HG03039 (cell line): Measurements from ENCODE around the gene TGFBR3L.
"Not testable (repeated sequence)": the region's sequence is repeated elsewhere in the genome, so short reads cannot be mapped to it uniquely, and the experiment has no call there.

Experiments used
- ATAC-seq: cut with Tn5 transposase; IDR thresholded peaks from one replicate; pipeline ENCODE4 v1.9.1; 2021; ENCODE audit warnings: mild to moderate bottlenecking, moderate library complexity; ENCODE audit not compliant: unreplicated experiment

TGFBR3L gene

DNA sequence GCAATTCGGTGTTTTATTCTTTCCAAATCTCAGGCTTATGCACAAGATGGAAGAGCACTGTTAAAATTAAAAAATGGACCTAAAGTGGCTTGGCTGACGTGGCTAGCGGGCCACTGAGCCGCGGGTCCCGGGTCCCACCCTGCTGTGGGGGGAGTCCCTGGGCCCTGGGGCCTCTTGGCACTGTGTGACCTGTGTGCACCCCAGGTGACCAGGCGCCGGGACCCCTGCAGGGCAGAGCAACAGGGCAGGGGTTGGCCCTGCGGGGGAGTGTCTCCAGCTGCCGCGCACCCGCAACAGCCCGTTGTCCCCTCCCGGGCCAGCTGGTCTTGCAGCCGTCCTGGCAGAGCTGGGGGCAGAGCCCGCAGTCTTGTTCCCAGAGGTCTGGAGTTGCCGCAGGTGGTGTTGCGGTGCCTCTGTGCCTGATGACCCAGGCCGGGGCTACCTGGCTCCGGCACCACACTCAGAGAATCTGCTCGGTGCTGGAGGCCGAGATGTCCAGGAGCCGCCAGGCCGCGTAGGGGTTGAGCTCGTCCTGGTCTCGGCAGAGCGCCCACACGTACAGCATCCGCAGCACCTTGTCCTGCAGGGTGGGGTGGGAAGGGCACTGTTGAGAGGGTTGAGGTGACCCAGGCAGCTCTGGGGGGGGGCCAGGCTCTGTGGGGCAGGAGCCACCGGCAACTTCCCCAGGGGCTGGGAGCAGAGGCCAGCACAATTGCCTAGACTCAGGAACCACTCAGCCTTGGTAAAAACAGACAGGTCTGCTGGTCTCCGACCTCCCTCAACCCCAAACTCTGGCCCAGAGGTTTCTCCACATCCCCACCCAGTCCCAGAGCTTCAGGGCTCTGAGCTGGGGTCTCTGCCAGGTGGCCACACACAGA lies 12.3 kb downstream of the TGFBR3L start:
- ATAC-seq, result no peak

DNA sequence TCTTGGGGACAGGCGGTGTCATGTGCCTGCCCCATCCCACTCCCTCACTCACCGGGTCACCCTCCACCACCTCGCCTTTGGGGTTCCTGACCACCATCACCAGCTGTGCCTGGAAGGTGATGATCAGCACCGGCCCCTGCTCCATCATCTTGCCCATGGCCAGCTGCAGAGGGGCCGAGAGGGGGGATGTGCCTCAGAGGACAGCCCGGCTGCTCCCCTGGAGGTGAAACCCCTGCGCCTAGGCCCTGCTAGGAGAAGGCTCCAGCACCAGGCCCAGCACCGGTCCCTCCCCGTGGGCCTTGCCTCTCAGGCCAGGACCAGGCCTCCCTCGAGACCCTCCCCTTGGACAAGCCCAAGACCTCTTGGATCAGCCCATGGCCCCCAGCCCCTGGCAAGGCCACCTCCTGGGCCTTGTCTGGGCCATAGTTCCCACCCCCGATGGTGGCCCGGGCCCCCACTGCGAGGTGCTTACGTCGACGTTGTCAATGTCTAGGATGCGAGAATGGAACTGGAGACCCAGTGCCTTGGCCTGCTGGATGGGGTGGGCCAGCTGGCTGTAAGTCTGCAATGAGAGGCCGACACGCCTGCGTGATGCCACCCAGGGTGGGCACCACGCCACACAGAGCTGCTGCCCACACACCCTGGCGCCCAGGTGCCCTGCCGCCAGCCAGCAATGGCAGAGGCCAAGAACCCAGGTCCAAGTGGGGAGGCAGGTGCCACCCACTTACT lies 13.1 kb downstream of the TGFBR3L start:
- no peak for ATAC-seq

DNA sequence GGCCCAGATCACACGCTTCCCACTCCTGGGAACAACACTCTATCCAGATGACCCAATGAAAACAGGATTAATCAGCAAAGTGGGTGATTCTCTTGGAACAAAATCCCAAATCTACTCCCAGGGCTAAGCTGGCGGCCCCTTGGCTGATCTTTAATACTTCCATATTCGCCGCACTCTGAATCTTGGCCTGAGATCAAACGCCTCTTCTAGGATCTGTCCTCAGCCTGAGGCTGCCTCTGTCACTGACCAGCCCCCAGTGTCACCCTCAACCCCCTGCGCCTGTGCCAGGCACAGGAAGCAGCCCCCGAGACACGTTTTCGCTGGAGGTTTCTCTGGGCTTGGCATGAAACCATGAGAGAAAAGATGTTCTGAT lies 13.7 kb downstream of the TGFBR3L start:
- no peak for ATAC-seq

DNA sequence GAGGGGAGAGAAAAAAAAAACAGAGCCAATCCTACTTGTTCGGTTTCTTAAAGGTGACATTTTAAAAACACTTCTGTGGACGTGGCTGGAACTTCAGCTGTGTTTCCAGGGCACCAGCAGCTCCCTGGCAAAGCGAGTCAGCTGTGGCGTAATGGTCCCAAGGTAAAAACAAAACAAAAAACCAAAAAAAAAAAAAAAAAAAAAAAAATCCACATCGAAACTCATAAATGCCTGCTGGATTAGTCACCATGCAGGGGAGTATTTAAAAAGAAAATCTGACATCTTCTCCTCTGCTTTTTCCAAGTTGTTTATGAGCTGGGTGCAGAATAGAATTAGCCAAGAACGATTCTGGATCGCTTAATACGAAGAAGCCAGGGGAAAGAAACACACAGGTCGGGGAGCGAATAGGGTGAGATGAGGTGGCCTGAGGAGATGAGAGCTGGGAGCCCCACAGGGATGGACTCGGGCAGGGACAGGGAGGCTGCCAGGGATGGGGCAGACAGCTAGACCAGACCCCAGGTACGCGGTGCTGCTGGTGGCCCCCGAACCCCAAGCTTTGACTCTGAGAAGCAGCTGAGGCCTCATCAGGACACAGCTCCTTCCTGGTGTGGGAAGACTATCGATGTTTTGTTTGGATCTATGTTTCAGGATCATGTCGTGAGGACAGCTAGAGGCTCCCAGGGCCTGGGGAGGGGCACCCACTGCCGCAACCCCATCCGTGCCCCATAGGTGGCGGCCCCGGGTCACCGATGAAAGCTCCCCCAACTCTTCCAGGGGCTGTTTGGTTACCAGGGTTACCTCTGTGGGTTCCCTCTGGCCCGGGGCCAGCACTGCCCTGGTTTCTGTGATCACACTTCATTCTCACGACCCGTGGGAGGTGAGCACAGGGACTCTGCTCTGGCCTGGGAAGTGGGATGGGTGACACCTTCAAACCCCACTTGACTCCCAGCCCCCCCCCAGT lies 14.4 kb downstream of the TGFBR3L start:
- ATAC-seq, result no peak

DNA sequence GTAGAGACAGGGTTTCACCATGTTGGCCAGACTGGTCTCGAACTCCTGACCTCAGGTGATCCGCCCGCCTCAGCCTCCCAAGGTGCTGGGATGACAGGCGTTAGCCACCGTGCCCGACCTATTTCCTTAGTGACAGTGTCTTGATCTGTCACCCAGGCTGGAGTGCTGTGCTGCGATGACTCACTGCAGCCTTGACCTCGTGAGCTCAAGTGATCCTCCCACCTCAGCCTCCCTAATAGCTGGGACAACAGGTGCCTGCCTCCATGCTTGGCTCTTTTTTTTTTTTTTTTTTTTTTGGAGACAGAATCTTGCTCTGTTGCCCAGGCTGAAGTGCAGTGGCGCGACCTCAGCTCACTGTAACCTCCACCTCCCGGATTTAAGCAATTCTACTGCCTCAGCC lies 15.4 kb downstream of the TGFBR3L start:
- not testable (repeated sequence) for ATAC-seq

DNA sequence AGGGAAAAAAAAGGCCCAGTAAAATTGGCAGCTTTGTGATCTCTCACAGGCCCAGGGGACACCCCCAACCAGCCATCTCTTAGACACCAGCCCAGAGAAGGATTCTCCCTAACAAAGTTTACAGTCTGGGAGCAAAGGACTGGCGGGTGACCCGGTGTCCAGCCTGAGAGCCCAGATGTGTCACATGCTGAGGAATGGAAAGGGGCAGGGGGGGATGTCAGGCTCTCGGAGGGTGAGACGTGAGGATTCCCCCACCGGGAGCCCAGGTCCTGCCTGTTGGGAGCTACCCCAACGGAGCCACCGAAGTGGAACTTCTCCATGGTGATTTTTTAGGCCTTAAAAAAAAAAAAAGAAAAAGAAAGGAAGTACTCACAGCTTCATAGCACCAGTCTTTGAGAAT lies 16.1 kb downstream of the TGFBR3L start:
- no peak for ATAC-seq

DNA sequence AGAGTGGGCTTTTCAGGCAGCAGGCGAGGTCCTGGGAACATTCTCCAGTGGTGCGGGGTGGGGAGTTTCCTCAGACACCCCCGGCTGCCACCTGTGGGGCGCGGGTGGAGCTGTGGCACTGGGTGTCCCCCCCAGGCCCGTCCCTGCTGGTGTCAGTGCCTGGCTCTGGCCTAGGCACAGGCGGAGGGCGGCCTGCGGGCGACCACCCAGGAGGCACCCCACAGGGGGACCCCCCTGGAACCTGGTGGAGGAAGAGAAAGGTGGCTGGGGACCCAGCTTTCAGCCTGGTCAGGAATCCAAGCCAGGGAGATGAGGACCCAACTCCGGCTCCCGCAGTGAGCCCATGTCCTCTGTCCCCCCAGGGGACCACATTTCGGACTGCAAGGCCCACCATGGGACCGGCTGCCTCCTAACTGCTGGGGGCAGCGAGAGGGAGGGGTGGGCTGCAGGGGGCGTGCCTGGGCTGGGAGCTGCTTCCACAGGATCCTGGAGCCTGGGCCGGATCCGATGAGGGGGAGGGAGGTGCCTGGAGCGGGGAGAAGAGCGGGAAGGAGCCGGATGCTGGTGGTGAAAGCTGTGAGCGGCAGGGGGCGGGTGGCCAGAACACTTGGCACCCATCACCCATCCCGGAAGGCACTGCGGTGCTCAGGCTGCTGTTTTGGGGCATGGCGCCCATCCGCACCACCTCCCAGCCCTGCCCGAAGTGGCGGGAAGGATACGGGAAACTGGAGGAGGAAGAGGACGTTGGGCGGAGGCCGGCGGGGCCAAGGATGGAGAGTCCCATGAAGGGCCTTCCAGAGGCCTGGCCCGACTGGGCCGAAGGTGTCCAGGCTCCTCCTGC lies 16.8 kb downstream of the TGFBR3L start:
- no peak for ATAC-seq

DNA sequence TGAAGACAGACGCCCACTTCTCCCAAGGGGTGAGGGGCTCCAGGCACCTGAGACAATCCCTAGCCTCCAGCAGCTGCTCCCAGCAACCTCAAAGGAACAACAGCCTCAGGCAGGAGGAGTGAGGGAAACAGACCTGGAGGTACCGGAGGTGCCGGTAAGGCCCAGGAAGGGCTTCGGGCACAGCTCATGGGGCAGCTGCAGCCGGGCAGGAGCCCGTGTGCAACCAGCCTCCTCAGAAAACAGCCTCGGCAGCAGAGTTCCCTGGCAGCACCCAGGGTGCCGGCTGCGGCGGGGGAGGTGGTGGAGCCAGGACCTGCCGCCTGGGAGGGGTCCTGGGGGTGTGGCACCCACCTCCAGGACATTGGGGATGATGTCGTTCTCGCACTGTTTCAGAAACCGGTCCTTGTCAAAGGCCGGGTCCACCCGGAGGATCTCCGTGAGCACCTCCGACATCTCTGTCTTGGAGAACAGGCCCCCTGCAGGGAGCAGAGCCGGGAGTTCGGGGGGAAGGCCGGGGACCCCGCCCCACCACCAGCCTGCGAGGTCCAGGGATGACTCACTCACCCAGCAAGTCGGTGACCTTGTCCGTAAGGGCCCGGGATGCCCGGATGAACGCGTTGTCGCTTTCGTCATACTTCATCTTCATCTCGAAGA lies 17.8 kb downstream of the TGFBR3L start:
- ATAC-seq, result no peak

DNA sequence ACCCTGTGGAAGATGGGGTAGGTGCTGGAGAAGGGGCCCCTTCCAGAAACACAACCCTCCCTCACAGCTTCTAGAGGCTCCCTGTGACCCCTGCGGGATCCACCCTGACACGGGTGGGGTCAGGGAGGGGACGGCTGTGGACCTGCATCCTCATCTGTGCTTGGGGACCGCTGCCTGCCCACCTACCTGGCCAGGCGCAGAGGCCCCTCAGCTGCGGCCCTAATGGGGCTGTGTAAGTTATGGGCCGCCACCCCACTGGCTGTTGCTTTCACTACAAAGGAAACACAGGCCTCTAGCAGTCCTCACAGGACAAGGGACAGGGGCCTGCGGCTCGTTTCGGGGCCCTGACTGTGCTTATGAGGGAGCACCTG lies 18.3 kb downstream of the TGFBR3L start:
- ATAC-seq, result no peak

DNA sequence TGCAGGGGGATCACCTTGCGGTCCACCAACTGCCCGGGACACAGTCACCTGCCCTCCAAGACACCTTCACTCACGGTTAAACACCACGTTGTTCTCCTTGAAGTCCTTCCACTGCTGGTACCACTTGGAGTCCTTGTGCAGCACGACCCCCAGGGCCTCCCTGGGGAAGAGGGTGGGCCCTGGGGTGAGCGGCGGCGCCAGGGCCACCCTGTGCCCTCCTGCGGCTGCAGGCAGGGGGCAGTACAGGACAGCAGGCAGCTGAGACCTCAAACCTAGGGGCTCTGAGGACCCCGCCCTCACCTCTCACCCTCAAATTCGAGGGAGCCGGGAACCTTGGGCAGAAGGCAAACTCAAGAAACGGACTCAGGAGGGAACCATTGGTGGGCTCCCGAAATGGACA lies 18.8 kb downstream of the TGFBR3L start:
- no peak for ATAC-seq

DNA sequence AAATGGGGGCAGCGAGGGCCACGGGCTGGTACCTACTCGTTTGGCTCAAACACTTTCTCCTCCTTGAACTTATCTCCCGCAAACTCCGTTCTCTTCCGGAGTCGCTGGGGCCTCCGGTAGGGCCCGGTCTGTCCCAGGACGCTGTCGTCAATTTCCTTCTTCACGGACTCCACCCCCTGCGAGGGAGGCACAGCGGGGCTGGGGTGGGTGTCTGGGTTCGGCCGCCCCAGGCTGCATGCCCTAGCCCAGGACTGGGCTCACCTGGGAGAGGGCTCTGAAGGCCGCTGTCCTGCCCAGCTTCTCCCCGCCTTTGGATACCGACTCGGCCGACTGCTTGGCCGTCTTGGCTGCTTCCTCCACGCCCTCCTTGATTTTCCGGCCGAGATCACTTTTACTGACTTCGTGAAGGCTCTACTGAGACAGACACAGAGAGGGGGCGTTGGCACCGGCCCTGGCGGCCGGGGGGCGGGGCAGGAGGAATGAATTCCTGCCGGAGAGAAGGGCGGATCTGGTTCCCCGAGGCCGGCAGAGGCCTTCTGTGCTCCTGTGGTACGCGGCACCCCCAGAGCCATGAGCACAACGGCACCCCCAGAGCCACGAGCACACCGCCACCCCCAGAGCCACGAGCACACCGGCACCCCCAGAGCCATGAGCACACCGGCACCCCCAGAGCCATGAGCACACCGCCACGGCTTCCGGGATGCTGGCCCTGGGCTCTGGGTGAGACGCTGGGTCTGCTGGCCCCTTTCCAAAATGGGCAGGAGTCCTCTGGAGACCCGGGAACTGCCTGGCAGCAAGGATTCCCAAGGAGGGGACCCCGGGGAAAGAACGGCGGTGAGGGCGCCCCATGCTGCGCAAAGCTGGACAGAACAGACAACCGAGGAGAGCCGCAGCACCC lies 19.4 kb downstream of the TGFBR3L start:
- no peak for ATAC-seq

DNA sequence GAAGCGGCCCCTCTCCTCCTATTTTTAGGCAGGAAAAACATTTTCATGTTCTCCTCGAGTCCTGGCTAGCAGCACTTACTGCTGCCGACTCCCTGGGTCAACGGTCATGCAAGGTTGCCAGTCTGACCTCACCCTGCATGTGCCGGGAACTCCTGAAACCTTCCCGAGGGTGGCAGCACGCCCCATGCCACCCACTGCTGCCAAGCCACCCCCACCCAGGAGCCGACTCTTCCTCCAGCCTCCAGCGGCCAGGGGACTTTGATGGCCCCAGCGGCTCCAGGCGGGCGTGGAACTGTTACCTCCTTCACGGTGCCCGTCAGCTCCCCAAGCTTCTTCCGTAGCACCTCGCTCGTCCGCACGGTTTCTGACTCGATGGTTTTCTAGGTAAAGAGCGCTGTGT lies 20.1 kb downstream of the TGFBR3L start:
- no peak for ATAC-seq

DNA sequence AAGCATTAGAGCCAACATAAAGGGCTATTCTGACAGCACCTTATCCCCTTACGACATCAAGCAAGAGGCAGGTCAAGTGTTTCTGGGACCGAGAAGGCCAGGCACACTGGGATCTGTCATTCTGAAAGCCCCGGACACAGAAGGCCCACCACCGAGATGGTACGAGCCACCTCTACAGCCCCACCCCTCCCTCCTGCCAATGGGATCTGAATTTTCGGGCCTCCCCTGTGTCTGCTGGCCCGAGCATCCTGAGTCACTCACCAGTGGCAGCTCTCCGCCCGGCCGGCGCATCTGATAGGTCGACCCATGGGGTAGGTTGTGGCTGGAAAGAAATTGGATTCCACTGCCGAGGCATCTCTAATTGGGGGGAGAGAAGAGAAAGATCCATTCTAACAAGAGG lies 26.2 kb downstream of the TGFBR3L start:
- ATAC-seq, result no peak

DNA sequence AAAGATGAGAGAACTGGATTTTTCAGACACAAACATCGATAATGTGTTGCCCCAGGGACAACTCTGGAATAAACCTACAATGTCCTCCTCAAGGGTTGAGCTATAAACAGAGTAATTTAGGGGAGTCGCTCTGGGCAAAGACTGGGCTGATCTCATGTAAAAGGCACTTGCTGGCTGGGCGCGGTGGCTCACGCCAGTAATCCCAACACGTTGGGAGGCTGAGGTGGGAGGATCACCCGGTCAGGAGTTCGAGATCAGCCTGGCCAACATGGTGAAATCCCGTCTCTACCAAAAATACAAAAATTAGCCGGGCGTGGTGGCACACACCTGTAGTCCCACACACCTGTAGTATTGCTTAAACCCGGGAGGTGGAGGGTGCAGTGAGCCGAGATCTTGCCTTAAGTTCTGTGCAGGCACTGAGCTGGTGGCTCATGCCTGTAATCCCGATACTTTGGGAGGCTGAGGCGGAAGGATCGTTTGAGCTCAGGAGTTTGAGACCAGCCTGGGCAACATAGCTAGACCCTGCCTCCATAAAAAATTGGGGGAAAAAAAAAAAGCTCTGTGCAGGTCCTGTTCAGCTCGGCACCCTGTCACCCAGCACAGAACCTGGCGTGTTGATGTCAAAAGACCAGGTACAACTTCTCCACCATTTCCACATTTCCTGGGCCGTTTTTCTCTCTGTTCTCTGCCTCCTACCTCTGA lies 27.4 kb downstream of the TGFBR3L start:
- ATAC-seq, result no peak

DNA sequence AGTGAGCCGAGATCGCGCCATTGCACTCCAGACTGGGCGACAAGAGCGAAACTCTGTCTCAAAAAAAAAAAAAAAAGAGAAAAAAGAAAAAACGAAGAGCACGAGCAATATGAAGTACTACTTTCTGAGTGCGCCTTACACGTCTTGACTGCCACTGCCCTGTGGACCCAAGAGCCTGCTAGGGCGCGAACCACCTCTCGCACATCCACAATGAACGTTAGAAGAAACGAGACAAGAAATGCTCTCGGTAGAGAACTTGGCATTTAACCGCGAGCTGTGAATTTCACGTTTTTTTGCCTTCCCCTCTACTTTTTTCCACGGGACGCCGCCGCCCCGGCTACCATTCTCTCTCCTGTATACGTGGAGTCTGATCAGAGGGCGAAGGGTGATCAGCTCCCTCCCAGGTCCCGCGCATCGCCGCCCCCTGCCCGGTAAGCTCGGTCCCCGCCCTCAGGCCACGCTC lies 28.4 kb downstream of the TGFBR3L start:
- ATAC-seq, result peak; percentile 9

DNA sequence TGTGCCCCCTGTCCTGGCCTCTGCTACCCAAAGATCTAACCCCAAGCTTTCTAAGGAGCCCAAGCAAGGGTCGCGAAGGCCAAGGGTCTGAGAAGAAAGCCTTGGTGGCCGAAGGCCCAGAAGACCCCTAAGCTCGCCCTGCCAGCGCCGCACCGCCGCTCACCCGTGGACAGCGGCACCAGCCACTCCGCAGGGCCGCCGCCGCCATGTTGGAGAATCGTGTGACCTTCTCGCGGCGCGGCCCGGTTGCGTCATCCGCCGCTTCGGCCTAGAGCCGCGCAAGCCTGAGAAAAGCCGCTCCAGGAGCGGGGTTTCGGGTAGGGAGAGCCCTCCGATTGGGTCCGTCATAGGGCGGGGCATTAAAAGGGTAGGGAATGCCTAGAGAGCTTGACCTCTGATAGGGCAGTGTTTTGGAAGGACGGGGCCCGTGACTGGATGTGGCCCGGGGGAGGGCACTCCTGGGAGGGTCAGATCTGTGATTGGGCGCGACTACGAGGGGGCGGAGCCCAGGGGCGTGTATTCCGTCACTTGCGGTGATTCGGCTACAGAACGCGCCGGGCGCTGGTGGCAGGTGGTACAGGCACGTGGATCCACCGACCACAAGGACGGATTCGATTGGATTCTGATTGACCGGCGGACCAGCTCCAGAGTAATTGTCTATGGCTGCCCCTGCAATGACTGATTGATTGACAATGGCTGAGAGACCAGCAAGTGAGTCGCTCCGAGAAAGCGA lies 29.0 kb downstream of the TGFBR3L start, which contains the start of gene TIMM44:
Gene TIMM44 (minus strand): TSS at position 223 of the 733 bp plus-strand sequence. CDS start 15 bp downstream, at position 208.
- ATAC-seq, result peak; percentile 93

DNA sequence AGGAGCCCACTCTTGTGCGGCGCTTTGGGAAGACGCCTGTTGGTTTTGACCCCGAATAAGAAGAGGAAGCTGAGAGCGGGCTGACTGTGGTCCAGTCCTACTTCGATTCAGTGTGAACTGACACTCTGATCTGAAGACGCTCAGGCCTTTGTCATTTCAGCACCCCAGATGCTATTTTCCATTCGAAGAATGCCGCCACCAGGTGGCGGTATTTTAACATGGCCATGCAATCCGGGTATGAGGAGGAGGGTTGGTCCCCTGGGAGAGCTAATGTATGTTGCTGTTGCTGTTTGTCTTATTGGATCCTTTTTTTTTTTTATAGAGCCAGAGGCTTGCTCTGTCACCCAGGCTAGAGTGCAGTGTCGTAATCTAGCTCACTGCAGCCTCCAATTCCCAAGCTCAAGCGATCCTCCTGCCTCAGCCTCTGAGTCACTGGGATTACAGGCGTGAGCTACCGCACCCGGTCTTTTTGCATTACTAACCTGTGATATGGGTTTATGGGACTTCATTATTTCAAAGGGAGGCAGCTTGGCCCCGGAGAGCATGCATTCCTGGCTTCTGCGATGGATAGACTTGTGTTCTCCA lies 29.6 kb downstream of the TGFBR3L start:
- ATAC-seq, result peak; percentile 29
